Measurements from ENCODE around the gene FAM90A1. TPM values are rescaled to one million over a fixed set of nuclear protein-coding genes. Genes with fewer than 3 reads are reported as not detected.
"Not testable (repeated sequence)": the region's sequence is repeated elsewhere in the genome, so short reads cannot be mapped to it uniquely, and the experiment has no call there.

FAM90A1 gene
- total RNA-seq (ENCODE audit: insufficient read depth, low replicate concordance): not detected

DNA sequence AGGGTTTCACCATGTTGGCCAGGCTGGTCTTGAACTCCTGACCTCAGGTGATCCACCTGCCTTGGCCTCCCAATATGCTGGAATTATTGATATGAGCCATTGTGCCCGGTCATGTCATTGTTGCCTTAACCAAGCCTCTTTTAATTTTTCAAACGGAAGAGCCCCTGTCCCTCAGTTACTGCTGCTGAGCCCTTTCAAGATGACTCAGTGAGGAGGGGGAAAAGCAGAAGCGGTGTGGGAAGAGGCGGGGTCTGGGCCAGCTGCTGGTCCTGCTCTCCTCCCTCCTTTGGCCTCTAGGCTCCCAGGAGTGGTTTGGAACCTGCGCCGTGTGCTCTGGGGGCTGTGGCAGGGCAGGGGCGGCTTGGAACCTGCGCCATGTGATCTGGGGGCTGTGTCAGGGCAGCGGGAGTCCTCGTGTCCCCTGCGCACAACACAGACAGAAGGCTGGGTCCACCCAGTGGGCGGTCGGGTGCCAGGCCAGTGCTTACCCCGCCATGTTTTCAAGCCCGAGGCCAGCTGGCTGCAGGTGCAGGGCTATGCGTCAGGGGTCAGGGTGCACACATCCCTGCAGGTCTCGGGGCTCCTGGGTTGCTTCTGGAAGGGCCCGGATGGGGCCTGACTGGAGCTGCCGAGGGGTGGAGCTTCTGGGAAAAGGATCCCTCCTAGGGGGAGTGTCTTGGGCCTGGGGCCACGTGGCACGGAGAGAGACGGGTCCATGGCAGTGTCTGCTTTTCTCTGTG lies at the start of gene FAM90A1:
Gene FAM90A1, minus strand, starts transcription at position 627 of the 740 bp plus-strand sequence. CDS start 2,786 bp downstream, outside the sequence.
- not testable (repeated sequence) for DNase-seq (ENCODE audit: low spot score)

DNA sequence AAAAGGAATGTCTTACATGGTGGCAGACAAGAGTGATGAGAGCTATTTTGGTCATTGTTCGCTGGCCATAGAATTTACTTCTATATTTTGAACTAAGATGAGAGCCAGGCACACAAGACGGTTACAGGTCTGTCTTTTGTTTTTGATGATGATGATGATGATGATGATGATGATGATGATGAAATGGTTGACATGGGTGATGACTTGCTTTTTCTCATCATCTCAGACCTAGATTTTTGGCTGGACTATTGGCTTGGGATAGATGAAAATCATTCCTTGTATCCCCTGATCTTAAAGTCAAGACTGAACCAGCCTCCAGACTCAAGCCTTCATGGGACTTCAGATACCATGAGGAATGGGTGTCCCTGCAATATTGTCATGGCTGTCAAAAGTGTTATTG lies 49.0 kb upstream of the FAM90A1 start:
- DNase-seq (ENCODE audit: low spot score): not testable (repeated sequence)

GRCh38 chr12:8266706-8267105 lies 39.3 kb upstream of the FAM90A1 start:
- not testable (repeated sequence) for DNase-seq (ENCODE audit: low spot score)

- not testable (repeated sequence) for DNase-seq (ENCODE audit: low spot score)
Measured at GRCh38 chr12:8264236-8264635, 36.8 kb upstream of the FAM90A1 start.

GRCh38 chr12:8261111-8261554 lies 33.7 kb upstream of the FAM90A1 start:
- DNase-seq (ENCODE audit: low spot score): not testable (repeated sequence)

GRCh38 chr12:8256356-8256755 lies 28.9 kb upstream of the FAM90A1 start:
- DNase-seq (ENCODE audit: low spot score): not testable (repeated sequence)

- not testable (repeated sequence) for DNase-seq (ENCODE audit: low spot score)
Measured at GRCh38 chr12:8254705-8255104, 27.3 kb upstream of the FAM90A1 start.

DNA sequence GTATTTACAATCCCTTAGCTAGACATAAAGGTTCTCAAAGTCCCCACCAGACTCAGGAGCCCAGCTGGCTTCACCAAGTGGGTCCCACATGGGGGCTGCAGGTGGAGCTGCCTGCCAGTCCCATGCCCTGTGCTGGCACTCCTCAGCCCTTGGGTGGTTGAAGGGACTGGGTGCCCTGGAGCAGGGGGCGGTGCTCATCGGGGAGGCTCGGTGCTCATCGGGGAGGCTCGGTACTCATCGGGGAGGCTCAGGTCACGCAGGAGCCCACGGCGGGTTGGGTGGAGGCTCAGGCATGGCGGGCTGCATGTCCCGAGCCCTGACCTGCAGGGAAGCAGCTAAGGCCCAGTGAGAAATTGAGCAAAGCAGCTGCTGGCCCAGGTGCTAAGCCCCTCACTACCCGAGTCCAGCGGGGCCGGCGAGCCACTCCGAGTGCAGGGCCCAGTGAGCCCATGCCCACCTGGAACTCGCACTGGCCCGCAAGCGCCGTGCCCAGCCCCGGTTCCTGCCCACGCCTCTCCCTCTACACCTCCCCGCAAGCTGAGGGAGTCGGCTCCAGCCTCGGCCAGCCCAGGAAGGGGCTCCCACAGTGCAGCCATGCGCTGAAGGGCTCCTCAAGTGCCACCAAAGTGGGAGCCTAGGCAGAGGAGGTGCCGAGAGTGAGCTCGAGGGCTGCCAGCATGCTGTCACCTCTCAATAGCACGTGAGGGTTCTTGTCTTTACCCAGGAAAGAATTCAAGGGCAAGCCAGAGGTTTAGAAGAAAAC lies 24.8 kb upstream of the FAM90A1 start:
- DNase-seq (ENCODE audit: low spot score): not testable (repeated sequence)

DNA sequence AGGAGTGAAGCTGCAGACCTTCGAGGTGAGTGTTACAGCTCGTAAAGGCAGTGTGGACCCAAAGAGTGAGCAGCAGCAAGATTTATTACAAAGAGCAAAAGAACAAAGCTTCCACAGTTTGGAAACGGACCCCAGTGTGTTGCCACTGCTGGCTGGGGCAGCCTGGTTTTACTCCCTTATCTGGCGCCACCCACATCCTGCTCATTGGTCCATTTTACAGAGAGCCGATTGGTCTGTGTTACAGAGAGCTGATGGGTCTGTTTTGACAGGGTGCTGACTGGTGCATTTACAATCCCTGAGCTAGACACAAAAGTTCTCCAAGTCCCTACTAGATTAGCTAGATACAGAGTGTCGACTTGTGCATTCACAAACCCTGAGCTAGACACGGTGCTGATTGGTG lies 24.2 kb upstream of the FAM90A1 start:
- DNase-seq (ENCODE audit: low spot score): not testable (repeated sequence)

DNA sequence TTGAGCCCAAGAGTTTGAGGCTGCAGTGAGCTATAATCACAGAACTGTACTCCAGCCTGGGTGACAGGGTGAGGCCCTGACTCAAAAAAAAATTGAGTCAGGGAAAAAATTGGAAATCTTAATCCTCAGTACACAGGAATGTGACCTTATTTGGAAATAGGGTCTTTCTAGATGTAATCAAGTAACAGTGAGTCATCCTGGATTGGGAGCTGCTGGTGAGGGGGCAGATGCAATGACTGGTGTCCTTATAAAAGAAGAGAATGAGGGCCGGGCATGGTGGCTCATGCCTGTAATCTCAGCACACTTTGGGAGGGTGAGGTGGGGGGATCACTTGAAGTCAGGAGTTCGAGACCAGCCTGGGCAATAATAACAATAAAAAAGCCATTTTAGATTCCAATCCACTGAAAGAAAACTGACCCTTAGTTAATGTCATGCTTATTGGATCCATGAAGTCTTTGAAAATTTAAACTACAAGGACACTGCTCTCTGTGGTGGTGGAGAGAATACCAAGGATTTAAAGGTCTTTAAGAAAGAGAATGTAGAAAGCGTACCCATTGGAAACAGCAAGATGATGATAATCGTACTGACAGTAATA lies 19.6 kb upstream of the FAM90A1 start:
- not testable (repeated sequence) for DNase-seq (ENCODE audit: low spot score)

GRCh38 chr12:8243682-8244161 lies 16.3 kb upstream of the FAM90A1 start:
- DNase-seq (ENCODE audit: low spot score): not testable (repeated sequence)

- peak; percentile 97 for DNase-seq (ENCODE audit: low spot score)
Measured at GRCh38 chr12:8242880-8243681, 15.7 kb upstream of the FAM90A1 start.

GRCh38 chr12:8242622-8242879 lies 15.1 kb upstream of the FAM90A1 start:
- DNase-seq (ENCODE audit: low spot score): not testable (repeated sequence)

DNA sequence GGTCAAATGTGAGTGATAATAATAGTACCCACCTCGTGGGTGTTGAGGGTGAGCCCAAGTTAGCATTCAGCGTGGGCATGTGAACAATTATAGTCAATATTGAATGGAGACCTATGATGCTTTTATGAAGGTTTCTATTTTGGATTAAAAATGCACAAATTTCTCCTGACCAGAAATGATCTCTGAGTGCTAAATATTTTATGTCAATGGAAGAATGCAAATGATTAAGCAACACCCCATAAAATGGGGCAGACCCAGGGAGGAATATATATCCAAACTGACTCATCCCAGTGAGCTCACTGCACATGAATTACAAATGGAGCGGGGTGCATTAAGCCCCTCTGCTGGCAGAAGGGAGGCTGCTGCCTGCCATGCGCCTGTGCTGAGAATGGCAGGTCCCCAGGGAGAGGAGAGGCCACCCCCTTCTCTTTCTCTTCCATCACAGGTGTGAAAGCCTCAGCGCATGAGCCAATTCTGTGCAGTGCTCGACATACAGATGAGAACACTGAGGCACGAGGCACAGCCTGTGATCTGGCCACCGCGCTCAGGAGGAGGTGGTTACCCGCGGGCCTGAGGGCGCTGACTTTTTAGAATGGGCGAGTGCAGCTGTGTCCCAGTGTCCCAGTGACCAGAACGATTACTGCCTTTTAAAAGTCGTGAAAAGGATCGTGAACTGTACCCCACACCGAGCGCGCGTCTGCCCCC lies 14.7 kb upstream of the FAM90A1 start:
- not testable (repeated sequence) for DNase-seq (ENCODE audit: low spot score)

DNA sequence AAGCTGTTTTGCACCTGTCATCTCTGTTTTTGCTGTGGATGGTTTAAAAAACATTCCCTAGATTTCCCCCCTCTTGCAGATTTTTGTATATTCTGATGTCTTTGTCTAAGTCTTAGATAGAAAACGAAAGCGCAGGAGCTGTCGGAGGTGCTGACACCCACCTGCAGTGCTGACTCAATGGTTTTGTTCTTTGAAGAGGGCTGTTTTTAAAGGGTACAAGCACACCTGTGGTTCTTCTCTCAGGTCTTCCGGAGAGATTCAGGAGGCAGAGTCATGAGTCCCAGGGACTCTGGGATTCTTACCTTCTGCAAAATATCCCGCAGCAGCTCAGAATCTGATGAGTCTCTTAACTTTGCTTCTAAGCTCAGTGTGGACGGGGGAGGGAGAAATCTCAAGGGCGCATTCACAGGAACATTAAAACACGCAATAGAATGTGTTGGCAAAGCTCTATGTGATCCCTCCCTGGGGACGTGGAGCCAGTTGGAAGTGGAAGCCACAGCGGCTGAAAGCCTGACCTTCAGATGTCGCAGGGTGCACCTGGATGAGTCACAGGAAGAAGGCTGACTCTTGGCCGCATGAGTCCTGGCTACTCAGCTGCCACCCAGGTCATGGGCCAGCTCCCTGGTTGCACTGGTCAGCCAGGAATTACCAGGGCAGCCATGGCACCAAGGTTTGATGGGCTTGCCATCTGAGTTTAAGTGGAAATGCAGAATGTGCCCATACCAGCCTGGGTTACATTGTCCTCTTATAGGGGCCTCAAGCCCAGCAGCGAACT lies 13.1 kb upstream of the FAM90A1 start:
- not testable (repeated sequence) for DNase-seq (ENCODE audit: low spot score)

DNA sequence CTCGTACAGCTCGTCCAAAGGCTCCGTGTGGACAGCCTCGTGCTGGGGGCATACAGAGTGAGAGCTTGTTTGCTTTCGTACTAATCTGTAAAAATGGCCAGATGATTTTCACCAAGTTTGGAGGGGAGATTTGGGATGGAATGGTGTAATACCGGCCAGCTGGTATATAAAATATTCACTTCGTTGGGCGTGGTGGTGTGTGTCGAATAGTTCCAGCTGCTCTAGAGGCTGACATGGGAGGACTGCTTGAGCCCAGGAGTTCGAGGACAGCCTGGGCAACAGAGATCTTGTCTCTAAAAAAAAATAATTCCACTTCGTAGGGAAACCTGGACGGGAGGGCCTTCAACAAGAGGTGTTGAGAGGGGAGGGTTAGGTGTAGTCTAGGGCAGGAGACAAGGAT lies 9.6 kb upstream of the FAM90A1 start:
- DNase-seq (ENCODE audit: low spot score): not testable (repeated sequence)

- not testable (repeated sequence) for DNase-seq (ENCODE audit: low spot score)
Measured at GRCh38 chr12:8235316-8236157, 8.1 kb upstream of the FAM90A1 start.

DNA sequence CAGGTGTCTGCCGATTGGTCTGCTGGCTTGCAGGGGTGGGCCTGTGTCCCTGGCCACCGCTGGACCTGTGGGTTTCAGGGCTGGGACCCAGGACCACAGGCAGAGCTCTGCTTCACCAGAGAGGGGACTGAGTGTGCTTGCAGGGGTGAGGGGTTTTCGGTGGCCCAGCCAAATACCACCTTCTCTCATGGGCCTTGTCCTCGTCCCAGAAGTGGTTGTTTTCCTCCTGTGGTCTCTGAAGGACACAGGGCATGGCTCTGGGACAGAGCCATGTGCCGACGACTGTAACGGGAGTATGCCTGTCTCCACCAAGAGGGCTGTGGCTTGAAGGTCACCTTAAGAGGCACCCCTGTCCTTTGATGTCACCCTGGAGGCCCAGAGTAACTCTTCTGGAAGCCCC lies 7.3 kb upstream of the FAM90A1 start:
- not testable (repeated sequence) for DNase-seq (ENCODE audit: low spot score)

GRCh38 chr12:8233935-8234495 lies 6.6 kb upstream of the FAM90A1 start:
- DNase-seq (ENCODE audit: low spot score): not testable (repeated sequence)
